H9 (cell line): Measurements from ENCODE around the gene FRAS1. TPM values are rescaled to one million over a fixed set of nuclear protein-coding genes. Genes with fewer than 3 reads are reported as not detected.

ENCODE experiments used
- DNase-seq: peaks from one replicate; pipeline ENCODE4 v3.0.0-alpha.2; 2017
- H2AFZ ChIP-seq: one replicate; pipeline ENCODE4 v1.6.1; 2013; ENCODE audit warnings: mild to moderate bottlenecking, low read length, control low read depth, moderate library complexity
- H2AK5ac ChIP-seq: 2 replicates; pipeline ENCODE4 v1.6.1; 2013; ENCODE audit warnings: low read length, control low read depth, mixed read lengths; ENCODE audit not compliant: insufficient read length
- H2BK120ac ChIP-seq: one replicate; pipeline ENCODE4 v1.6.1; 2013; ENCODE audit warnings: low read depth, mild to moderate bottlenecking, low read length, control low read depth, inconsistent platforms; ENCODE audit not compliant: poor library complexity, severe bottlenecking
- H2BK12ac ChIP-seq: 2 replicates; pipeline ENCODE4 v1.6.1; 2013; ENCODE audit warnings: low read length, control low read depth, mixed read lengths, low read depth; ENCODE audit not compliant: insufficient read length
- H2BK15ac ChIP-seq: 2 replicates; pipeline ENCODE4 v1.6.1; 2013; ENCODE audit warnings: low read depth, low read length, control low read depth
- H2BK20ac ChIP-seq: one replicate; pipeline ENCODE4 v1.6.1; 2013; ENCODE audit warnings: low read depth, mild to moderate bottlenecking, low read length, control low read depth, inconsistent platforms; ENCODE audit not compliant: poor library complexity, severe bottlenecking
- H2BK5ac ChIP-seq: 2 replicates; pipeline ENCODE4 v1.6.1; 2013; ENCODE audit warnings: low read length, control low read depth, mixed read lengths; ENCODE audit not compliant: insufficient read length
- H3K14ac ChIP-seq: 2 replicates; pipeline ENCODE4 v1.6.1; 2013; ENCODE audit warnings: low read length, control low read depth; ENCODE audit not compliant: insufficient read depth
- H3K18ac ChIP-seq: 2 replicates; pipeline ENCODE4 v1.6.1; 2013; ENCODE audit warnings: low read depth, mild to moderate bottlenecking, mixed read lengths, low read length, control low read depth; ENCODE audit not compliant: insufficient read length
- H3K23ac ChIP-seq: 2 replicates; pipeline ENCODE4 v1.6.1; 2013; ENCODE audit warnings: low read length, control low read depth, mixed read lengths, low read depth; ENCODE audit not compliant: insufficient read length
- H3K23me2 ChIP-seq: 2 replicates; pipeline ENCODE4 v1.6.1; 2013; ENCODE audit warnings: low read depth, mild to moderate bottlenecking, mixed read lengths, low read length, control low read depth; ENCODE audit not compliant: insufficient read length, poor library complexity, severe bottlenecking
- H3K27ac ChIP-seq: 2 replicates; pipeline ENCODE4 v1.5.1; 2013; ENCODE audit warnings: low read length, control low read depth, mixed read lengths, low read depth; ENCODE audit not compliant: insufficient read length
- H3K27me3 ChIP-seq: 2 replicates; pipeline ENCODE4 v1.6.1; 2013; ENCODE audit warnings: low read length, control low read depth, inconsistent platforms; ENCODE audit not compliant: insufficient read depth
- H3K4ac ChIP-seq: 2 replicates; pipeline ENCODE4 v1.6.1; 2013; ENCODE audit warnings: low read depth, mild to moderate bottlenecking, control low read depth, inconsistent platforms, low read length, moderate library complexity
- H3K4me1 ChIP-seq: 2 replicates; pipeline ENCODE4 v1.6.1; 2013; ENCODE audit warnings: low read length, control low read depth, inconsistent platforms; ENCODE audit not compliant: insufficient read depth
- H3K4me2 ChIP-seq: 2 replicates; pipeline ENCODE4 v1.6.1; 2013; ENCODE audit warnings: low read length, control low read depth, mixed read lengths; ENCODE audit not compliant: insufficient read length, insufficient read depth
- H3K56ac ChIP-seq: 2 replicates; pipeline ENCODE4 v1.6.1; 2013; ENCODE audit warnings: low read depth, mild to moderate bottlenecking, mixed read lengths, low read length, control low read depth; ENCODE audit not compliant: insufficient read length
- H3K79me1 ChIP-seq: 2 replicates; pipeline ENCODE4 v1.6.1; 2013; ENCODE audit warnings: low read depth, mild to moderate bottlenecking, moderate library complexity, low read length, control low read depth, inconsistent platforms; ENCODE audit not compliant: insufficient read depth, poor library complexity, severe bottlenecking
- H3K79me2 ChIP-seq: 2 replicates; pipeline ENCODE4 v1.6.1; 2013; ENCODE audit warnings: low read length, control low read depth, inconsistent platforms; ENCODE audit not compliant: insufficient read depth
- H3K9ac ChIP-seq: 2 replicates; pipeline ENCODE4 v1.6.1; 2013; ENCODE audit warnings: low read length, control low read depth, mixed read lengths; ENCODE audit not compliant: insufficient read length; ENCODE audit errors: extremely low read depth
- H3K9me3 ChIP-seq: one replicate; pipeline ENCODE4 v1.6.1; 2013; ENCODE audit warnings: low read depth, low read length, inconsistent platforms; ENCODE audit not compliant: control insufficient read depth
- H3T11ph ChIP-seq: one replicate; pipeline ENCODE4 v1.6.1; 2013; ENCODE audit warnings: mild to moderate bottlenecking, low read length, control low read depth, inconsistent platforms
- H4K20me1 ChIP-seq: one replicate; pipeline ENCODE4 v1.6.1; 2013; ENCODE audit not compliant: control insufficient read depth, insufficient read length, insufficient read depth
- H4K5ac ChIP-seq: 2 replicates; pipeline ENCODE4 v1.6.1; 2013; ENCODE audit warnings: low read depth, mild to moderate bottlenecking, mixed read lengths, low read length, control low read depth; ENCODE audit not compliant: insufficient read length
- H4K8ac ChIP-seq: replicated peaks from 2 replicates; pipeline ENCODE4 v1.6.1; 2013; ENCODE audit warnings: low read length, control low read depth, mixed read lengths, low read depth; ENCODE audit not compliant: insufficient read length
- H4K91ac ChIP-seq: 2 replicates; pipeline ENCODE4 v1.6.1; 2013; ENCODE audit warnings: low read depth, mild to moderate bottlenecking, moderate library complexity, mixed read lengths, low read length, control low read depth; ENCODE audit not compliant: insufficient read length
- H3K27ac Mint-ChIP-seq, 3 experiments: 2 replicates in 2 of 3; 3 replicates in 1 of 3; pipeline ENCODE4 v1.8.0; 2020 to 2021; ENCODE audit warnings: mixed read lengths in 3 of 3, mild to moderate bottlenecking in 1 of 3, moderate library complexity in 1 of 3
- H3K27me3 Mint-ChIP-seq: 2 replicates; pipeline ENCODE4 v1.8.0; 2021; ENCODE audit warnings: low read depth, mild to moderate bottlenecking, moderate library complexity, mixed read lengths
- H3K36me3 Mint-ChIP-seq, 3 experiments: 2 replicates in 2 of 3; 3 replicates in 1 of 3; pipeline ENCODE4 v1.8.0; 2020 to 2021; ENCODE audit warnings: low read depth in 3 of 3, mixed read lengths in 3 of 3; ENCODE audit not compliant: insufficient read depth in 1 of 3
- H3K4me1 Mint-ChIP-seq, 2 experiments: 2 replicates each; pipeline ENCODE4 v1.8.0; 2020; ENCODE audit warnings: mixed read lengths in 2 of 2
- H3K4me3 Mint-ChIP-seq, 2 experiments: 2 replicates in 1 of 2; 3 replicates in 1 of 2; pipeline ENCODE4 v1.8.0; 2020 to 2021; ENCODE audit warnings: mild to moderate bottlenecking in 2 of 2, mixed read lengths in 2 of 2, moderate library complexity in 1 of 2
- H3K9me3 Mint-ChIP-seq, 2 experiments: 2 replicates in 1 of 2; 3 replicates in 1 of 2; pipeline ENCODE4 v1.8.0; 2020; ENCODE audit warnings: mild to moderate bottlenecking in 2 of 2, mixed read lengths in 2 of 2, moderate library complexity in 1 of 2
- WGBS: extraction: QIAGEN DNeasy Blood & Tissue Kit; methylation state at CpG from one replicate; pipeline ENCODE4 v1.1.7; 2013; ENCODE audit warnings: missing lambda C conversion rate, low lambda C conversion rate, mixed read lengths; ENCODE audit not compliant: insufficient read length; ENCODE audit errors: extremely low coverage; 5-methylcytosine and 5-hydroxymethylcytosine counted together
- total RNA-seq: library from RNA; stranded (reverse); gene quantifications from 2 replicates; pipeline ENCODE4 v1.2.1, GENCODE V29; 2021
- TF ChIP-seq, protein P1 (sequence below): fragments of 200-600 bp; sonication (generic); conservative IDR thresholded peaks from 3 replicates; pipeline ENCODE4 v1.8.0; 2021; ENCODE audit warnings: antibody characterized with exemption, mild to moderate bottlenecking

Gene FRAS1
- total RNA-seq, 1 experiment from 2014 or later = 58.5 TPM

DNA sequence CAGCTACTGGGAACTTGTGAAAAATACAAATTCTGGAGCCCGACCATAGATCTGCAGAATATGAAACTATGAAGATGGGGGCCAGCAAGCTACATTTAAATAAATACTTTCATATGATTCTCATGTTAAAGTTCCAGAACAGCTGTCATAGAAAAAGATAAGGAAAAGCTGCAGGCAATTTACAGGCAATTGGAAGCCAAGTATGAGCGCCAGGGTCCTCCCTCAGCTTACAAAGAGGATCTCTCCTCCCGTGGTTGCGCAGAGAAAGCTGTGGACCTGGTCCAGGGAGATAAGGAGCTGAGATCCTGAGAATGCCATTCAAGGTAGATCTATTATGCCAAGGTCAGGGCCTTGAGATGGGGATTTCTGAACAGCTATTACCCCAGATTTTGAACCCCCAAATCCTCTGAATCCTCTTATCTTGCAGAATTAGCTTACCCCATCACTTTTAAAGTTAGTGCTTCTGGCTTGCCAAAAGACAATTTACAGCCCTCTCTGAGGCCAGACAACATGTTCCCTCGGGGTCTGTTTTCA is 25.6 kb upstream of the FRAS1 start:
- Histone ChIP-seq H3K79me1 (no peaks in the 10 kb centered on the region), H3K14ac (no peak overlapping the region), H2BK120ac (no peak overlapping the region), H2AFZ (no peak overlapping the region), H4K91ac (no peak overlapping the region), H3K27me3 (no peaks in the 10 kb centered on the region), H3K79me2 (no peaks in the 10 kb centered on the region), H2BK20ac (no peak overlapping the region), H2AK5ac (no peak overlapping the region), H4K8ac (no peak overlapping the region), H3K4me2 (no peak overlapping the region), H3K4me1 (0 out of 2 replicates have a peak, but pooled peaks cover 2% of the 10 kb centered on the region), H3T11ph (no peak overlapping the region), H3K9me3 (no peaks in the 10 kb centered on the region), H2BK12ac (no peak overlapping the region), H3K9ac (no peak overlapping the region), H3K56ac (no peak overlapping the region), H3K23me2 (no peaks in the 10 kb centered on the region), H2BK5ac (no peak overlapping the region), H3K18ac (no peak overlapping the region), H3K27ac (no peak overlapping the region), H2BK15ac (no peak overlapping the region), H4K5ac (no peak overlapping the region), H3K23ac (no peak overlapping the region), H3K4ac (no peak overlapping the region), H4K20me1 (no peaks in the 10 kb centered on the region)
- Mint-ChIP-seq H3K4me1 (peaks cover 3 to 18% of the 10 kb centered on the region in 2 experiments; a peak in 2 of 4 replicates), H3K9me3 (peaks cover 0 to 2% of the 10 kb centered on the region in 2 experiments; a peak in 2 of 5 replicates), H3K27me3 (no peaks in the 10 kb centered on the region), H3K4me3 (no peak overlapping the region), H3K36me3 (no peaks in the 10 kb centered on the region; a peak in 1 of 7 replicates), H3K27ac (no peak overlapping the region)
- DNase-seq = no peak
- TF ChIP-seq, protein P1, sequence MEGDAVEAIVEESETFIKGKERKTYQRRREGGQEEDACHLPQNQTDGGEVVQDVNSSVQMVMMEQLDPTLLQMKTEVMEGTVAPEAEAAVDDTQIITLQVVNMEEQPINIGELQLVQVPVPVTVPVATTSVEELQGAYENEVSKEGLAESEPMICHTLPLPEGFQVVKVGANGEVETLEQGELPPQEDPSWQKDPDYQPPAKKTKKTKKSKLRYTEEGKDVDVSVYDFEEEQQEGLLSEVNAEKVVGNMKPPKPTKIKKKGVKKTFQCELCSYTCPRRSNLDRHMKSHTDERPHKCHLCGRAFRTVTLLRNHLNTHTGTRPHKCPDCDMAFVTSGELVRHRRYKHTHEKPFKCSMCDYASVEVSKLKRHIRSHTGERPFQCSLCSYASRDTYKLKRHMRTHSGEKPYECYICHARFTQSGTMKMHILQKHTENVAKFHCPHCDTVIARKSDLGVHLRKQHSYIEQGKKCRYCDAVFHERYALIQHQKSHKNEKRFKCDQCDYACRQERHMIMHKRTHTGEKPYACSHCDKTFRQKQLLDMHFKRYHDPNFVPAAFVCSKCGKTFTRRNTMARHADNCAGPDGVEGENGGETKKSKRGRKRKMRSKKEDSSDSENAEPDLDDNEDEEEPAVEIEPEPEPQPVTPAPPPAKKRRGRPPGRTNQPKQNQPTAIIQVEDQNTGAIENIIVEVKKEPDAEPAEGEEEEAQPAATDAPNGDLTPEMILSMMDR = no peak
- no CpG with 5 or more reads among the region's 5 CpGs for WGBS
